Neural cell (in vitro differentiated cells): ENCODE results near the gene FGD6. TPM values are rescaled to one million over a fixed set of nuclear protein-coding genes. Genes with fewer than 3 reads are reported as not detected.
A peak's percentile ranks its signal among the peaks of the same experiment; 100 is the strongest.
"Not testable (repeated sequence)": the region's sequence is repeated elsewhere in the genome, so short reads cannot be mapped to it uniquely, and the experiment has no call there.

ENCODE experiments used
- H2AFZ ChIP-seq: fragments of 200-600, 300-800 bp; sonication (generic), shearing (Covaris generic); 2 replicates; pipeline ENCODE4 v1.6.0; 2014; ENCODE audit warnings: low read depth, mild to moderate bottlenecking, antibody characterized with exemption, low read length, moderate library complexity
- H3F3A ChIP-seq: fragments of 200-600 bp; shearing (Covaris generic); 2 replicates; pipeline ENCODE4 v1.6.1; 2016; ENCODE audit warnings: mild to moderate bottlenecking, moderate library complexity, mixed read lengths, antibody characterized with exemption, low read length; ENCODE audit not compliant: insufficient read depth, poor library complexity, severe bottlenecking
- H3K27ac ChIP-seq: fragments of 200-600, 300-800 bp; sonication (generic), shearing (Covaris generic); 2 replicates; pipeline ENCODE4 v1.5.1; 2014; ENCODE audit warnings: mild to moderate bottlenecking, low read length, moderate library complexity
- H3K27me3 ChIP-seq: fragments of 300-800, 200-600 bp; sonication (generic), shearing (Covaris generic); 2 replicates; pipeline ENCODE4 v1.6.0; 2014; ENCODE audit warnings: mild to moderate bottlenecking, low read depth, low read length, moderate library complexity; ENCODE audit not compliant: insufficient read depth
- H3K36me3 ChIP-seq: fragments of 300-800, 200-600 bp; sonication (generic), shearing (Covaris generic); 2 replicates; pipeline ENCODE4 v1.5.1; 2014; ENCODE audit warnings: mild to moderate bottlenecking, antibody characterized with exemption, low read length, moderate library complexity; ENCODE audit not compliant: insufficient read depth
- H3K4me2 ChIP-seq: fragments of 300-800, 200-600 bp; sonication (generic), shearing (Covaris generic); 2 replicates; pipeline ENCODE4 v1.6.0; 2014; ENCODE audit warnings: mild to moderate bottlenecking, low read length
- H3K4me3 ChIP-seq: fragments of 300-800, 200-600 bp; sonication (generic), shearing (Covaris generic); 2 replicates; pipeline ENCODE4 v1.5.1; 2014; ENCODE audit warnings: mild to moderate bottlenecking, low read length, moderate library complexity
- H3K79me2 ChIP-seq: fragments of 200-600 bp; shearing (Covaris generic); replicated peaks from 2 replicates; pipeline ENCODE4 v1.6.0; 2014; ENCODE audit warnings: mild to moderate bottlenecking, low read length, moderate library complexity; ENCODE audit not compliant: insufficient read depth
- H3K9ac ChIP-seq: fragments of 300-800, 200-600 bp; sonication (generic), shearing (Covaris generic); 2 replicates; pipeline ENCODE4 v1.6.1; 2016; ENCODE audit warnings: mild to moderate bottlenecking, low read length, mixed read lengths
- H3K9me2 ChIP-seq: fragments of 200-600 bp; shearing (Covaris generic); 2 replicates; pipeline ENCODE4 v1.6.1; 2016; ENCODE audit warnings: mild to moderate bottlenecking, low read length, mixed read lengths; ENCODE audit not compliant: insufficient read depth
- H3K9me3 ChIP-seq: fragments of 200-600, 300-800 bp; sonication (generic), shearing (Covaris generic); 2 replicates; pipeline ENCODE4 v1.6.1; 2016; ENCODE audit warnings: mild to moderate bottlenecking, mixed run types, low read length, moderate library complexity, mixed read lengths
- H4K20me1 ChIP-seq: fragments of 200-600 bp; shearing (Covaris generic); 2 replicates; pipeline ENCODE4 v1.6.1; 2016; ENCODE audit warnings: mild to moderate bottlenecking, mixed run types; ENCODE audit not compliant: insufficient read depth
- EP300 ChIP-seq: fragments of 450-650 bp; conservative IDR thresholded peaks from 2 replicates; pipeline ENCODE4 v1.6.1; 2014; ENCODE audit warnings: antibody characterized with exemption, mild to moderate bottlenecking, moderate library complexity; ENCODE audit not compliant: poor library complexity, severe bottlenecking
- EZH2 ChIP-seq: fragments of 200-600, 300-800 bp; shearing (Covaris generic), sonication (generic); IDR thresholded peaks from 2 replicates; pipeline ENCODE4 v1.6.1; 2014; ENCODE audit warnings: antibody characterized with exemption, low read length, borderline replicate concordance, mild to moderate bottlenecking; ENCODE audit not compliant: insufficient read depth, poor library complexity, severe bottlenecking
- MXI1 ChIP-seq: fragments of 450-650 bp; conservative IDR thresholded peaks from 2 replicates; pipeline ENCODE4 v1.6.1; 2014; ENCODE audit warnings: antibody characterized with exemption, mild to moderate bottlenecking; ENCODE audit not compliant: poor library complexity, severe bottlenecking
- POLR2AphosphoS5 ChIP-seq: IDR thresholded peaks from 2 replicates; pipeline ENCODE4 v1.6.1; 2012
- RAD21 ChIP-seq: fragments of 450-650 bp; conservative IDR thresholded peaks from 2 replicates; pipeline ENCODE4 v1.6.1; 2014; ENCODE audit warnings: antibody characterized with exemption, mild to moderate bottlenecking, moderate library complexity
- SMC3 ChIP-seq: fragments of 450-650 bp; conservative IDR thresholded peaks from 2 replicates; pipeline ENCODE4 v1.6.1; 2014; ENCODE audit warnings: antibody characterized with exemption, mild to moderate bottlenecking, moderate library complexity; ENCODE audit not compliant: poor library complexity
- TAF1 ChIP-seq: IDR thresholded peaks from 2 replicates; pipeline ENCODE4 v1.6.1; 2012; ENCODE audit warnings: low read depth
- polyA plus RNA-seq: library from polyadenylated mRNA; depleted of rRNA; stranded (reverse); fragments of >200 nt; gene quantifications from 2 replicates; pipeline ENCODE4 v1.2.3, GENCODE V29; 2014
- TF ChIP-seq, protein P1 (sequence below): fragments of 450-650 bp; IDR thresholded peaks from 2 replicates; pipeline ENCODE4 v1.5.1; 2014; ENCODE audit warnings: antibody characterized with exemption, mild to moderate bottlenecking, moderate library complexity; ENCODE audit not compliant: poor library complexity, severe bottlenecking
- TF ChIP-seq, protein P2 (sequence below): IDR thresholded peaks from 2 replicates; pipeline ENCODE4 v1.6.1; 2012; ENCODE audit warnings: borderline replicate concordance

The FGD6 gene
- polyA plus RNA-seq, 1 donor from 2014 or later, result 4.6 TPM

DNA sequence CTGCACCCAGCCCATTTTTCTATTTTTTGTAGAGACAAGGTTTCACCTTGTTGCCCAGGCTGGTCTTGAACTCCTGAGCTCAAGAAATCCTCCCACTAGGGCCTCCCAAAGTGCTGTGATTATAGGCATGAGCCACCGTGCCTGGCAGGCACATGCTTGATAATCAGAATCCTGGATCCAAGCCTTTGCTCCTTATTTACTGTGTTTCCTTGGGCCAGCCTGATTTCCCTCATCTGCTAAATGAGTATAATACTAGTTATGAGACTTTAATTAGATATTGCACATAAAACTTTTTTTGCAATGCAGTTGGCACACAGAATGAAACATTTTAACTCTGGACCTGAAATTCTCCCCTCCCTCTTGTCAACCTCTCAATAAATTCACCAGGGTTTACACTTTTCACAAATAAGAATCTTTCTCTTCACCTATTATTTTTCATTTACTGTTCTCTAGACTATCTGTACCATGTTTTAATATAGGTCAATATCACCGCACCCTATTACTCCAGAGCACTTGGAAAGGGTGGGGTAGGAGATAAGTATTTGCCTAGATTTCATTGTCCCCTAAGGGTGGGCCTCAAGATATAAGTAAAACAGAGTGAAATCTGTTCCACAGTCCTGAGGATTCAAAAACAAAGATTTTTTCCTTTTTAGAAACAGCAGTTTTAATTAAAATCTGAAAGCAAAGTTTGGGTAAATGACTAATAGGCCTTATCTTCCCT lies 74.7 kb downstream of the FGD6 start:
- Histone ChIP-seq H2AFZ (no peak overlapping the region), H3K4me2 (peak overlapping the region; percentile 41), H3K36me3 (no peaks in the 10 kb centered on the region), H3K9me2 (no peaks in the 10 kb centered on the region), H3K4me3 (peak overlapping the region; percentile 46), H3K9me3 (no peaks in the 10 kb centered on the region), H3K27me3 (no peaks in the 10 kb centered on the region), H3K27ac (peak overlapping the region; percentile 72), H4K20me1 (no peaks in the 10 kb centered on the region), H3K79me2 (no peaks in the 10 kb centered on the region), H3K9ac (no peak overlapping the region), H3F3A (no peaks in the 10 kb centered on the region)
- TF ChIP-seq, protein P1, sequence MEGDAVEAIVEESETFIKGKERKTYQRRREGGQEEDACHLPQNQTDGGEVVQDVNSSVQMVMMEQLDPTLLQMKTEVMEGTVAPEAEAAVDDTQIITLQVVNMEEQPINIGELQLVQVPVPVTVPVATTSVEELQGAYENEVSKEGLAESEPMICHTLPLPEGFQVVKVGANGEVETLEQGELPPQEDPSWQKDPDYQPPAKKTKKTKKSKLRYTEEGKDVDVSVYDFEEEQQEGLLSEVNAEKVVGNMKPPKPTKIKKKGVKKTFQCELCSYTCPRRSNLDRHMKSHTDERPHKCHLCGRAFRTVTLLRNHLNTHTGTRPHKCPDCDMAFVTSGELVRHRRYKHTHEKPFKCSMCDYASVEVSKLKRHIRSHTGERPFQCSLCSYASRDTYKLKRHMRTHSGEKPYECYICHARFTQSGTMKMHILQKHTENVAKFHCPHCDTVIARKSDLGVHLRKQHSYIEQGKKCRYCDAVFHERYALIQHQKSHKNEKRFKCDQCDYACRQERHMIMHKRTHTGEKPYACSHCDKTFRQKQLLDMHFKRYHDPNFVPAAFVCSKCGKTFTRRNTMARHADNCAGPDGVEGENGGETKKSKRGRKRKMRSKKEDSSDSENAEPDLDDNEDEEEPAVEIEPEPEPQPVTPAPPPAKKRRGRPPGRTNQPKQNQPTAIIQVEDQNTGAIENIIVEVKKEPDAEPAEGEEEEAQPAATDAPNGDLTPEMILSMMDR, result no peak
- no peak for TF ChIP-seq MXI1
- TF ChIP-seq TAF1, result no peak
- TF ChIP-seq, protein P2, sequence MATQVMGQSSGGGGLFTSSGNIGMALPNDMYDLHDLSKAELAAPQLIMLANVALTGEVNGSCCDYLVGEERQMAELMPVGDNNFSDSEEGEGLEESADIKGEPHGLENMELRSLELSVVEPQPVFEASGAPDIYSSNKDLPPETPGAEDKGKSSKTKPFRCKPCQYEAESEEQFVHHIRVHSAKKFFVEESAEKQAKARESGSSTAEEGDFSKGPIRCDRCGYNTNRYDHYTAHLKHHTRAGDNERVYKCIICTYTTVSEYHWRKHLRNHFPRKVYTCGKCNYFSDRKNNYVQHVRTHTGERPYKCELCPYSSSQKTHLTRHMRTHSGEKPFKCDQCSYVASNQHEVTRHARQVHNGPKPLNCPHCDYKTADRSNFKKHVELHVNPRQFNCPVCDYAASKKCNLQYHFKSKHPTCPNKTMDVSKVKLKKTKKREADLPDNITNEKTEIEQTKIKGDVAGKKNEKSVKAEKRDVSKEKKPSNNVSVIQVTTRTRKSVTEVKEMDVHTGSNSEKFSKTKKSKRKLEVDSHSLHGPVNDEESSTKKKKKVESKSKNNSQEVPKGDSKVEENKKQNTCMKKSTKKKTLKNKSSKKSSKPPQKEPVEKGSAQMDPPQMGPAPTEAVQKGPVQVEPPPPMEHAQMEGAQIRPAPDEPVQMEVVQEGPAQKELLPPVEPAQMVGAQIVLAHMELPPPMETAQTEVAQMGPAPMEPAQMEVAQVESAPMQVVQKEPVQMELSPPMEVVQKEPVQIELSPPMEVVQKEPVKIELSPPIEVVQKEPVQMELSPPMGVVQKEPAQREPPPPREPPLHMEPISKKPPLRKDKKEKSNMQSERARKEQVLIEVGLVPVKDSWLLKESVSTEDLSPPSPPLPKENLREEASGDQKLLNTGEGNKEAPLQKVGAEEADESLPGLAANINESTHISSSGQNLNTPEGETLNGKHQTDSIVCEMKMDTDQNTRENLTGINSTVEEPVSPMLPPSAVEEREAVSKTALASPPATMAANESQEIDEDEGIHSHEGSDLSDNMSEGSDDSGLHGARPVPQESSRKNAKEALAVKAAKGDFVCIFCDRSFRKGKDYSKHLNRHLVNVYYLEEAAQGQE, result no peak
- TF ChIP-seq SMC3, result no peak
- no peak for TF ChIP-seq RAD21
- no peak for TF ChIP-seq POLR2AphosphoS5
- no peak for TF ChIP-seq EP300
- no peak for TF ChIP-seq EZH2

DNA sequence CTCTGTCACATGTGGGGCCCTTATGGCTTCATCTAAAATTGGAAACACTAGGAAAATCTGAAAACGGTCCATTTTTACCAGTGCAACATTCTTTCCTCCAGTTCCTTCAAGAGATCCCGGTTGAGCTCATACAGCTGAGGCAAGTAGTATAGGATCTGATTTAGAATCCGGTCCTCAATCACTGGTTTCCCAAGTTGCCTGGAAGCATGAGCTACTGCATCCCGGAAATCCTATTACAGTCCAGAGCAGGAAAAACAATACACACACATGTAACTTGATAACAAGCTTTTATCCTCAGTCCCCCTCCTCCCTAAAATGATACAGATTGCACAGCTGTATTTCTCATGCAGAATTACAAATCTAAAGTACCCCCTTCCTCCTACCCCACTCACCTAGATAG lies 76.0 kb downstream of the FGD6 start:
- Histone ChIP-seq H3K9me2 (no peaks in the 10 kb centered on the region), H4K20me1 (no peaks in the 10 kb centered on the region), H3K79me2 (no peaks in the 10 kb centered on the region), H3K4me3 (no peak overlapping the region), H2AFZ (no peak overlapping the region), H3K9ac (no peak overlapping the region), H3K4me2 (no peak overlapping the region), H3K27me3 (no peaks in the 10 kb centered on the region), H3K27ac (no peak overlapping the region), H3F3A (no peaks in the 10 kb centered on the region), H3K36me3 (no peaks in the 10 kb centered on the region), H3K9me3 (no peaks in the 10 kb centered on the region)
- TF ChIP-seq POLR2AphosphoS5 (no peak), RAD21 (no peak), EZH2 (no peak), TAF1 (no peak), MXI1 (no peak), SMC3 (no peak), EP300 (no peak)
- TF ChIP-seq, protein P2, result no peak
- TF ChIP-seq, protein P1, result no peak

DNA sequence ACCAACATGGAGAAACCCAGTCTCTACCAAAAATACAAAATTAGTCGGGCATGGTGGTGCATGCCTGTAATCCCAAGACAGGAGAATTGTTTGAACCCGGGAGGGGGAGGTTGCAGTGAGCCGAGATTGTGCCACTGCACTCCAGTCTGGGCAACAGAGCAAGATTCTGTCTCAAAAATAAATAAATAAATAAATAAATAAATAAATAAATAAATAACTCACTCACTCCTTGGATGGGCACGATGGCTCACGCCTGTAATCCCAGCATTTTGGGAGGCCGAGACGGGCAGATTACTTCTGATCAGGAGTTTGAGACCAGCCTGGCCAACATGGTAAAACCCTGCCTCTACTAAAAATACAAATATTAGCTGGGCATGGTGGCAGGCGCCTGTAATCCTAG lies 79.2 kb downstream of the FGD6 start:
- H3K4me3 ChIP-seq, H3K36me3 ChIP-seq, H3K9ac ChIP-seq, H3K9me2 ChIP-seq, H3K4me2 ChIP-seq, H3F3A ChIP-seq, H3K27me3 ChIP-seq, H3K27ac ChIP-seq, H2AFZ ChIP-seq, H4K20me1 ChIP-seq, H3K79me2 ChIP-seq, H3K9me3 ChIP-seq: not testable (repeated sequence)
